ENCODE results near the gene REV3L. TPM values are rescaled to one million over a fixed set of nuclear protein-coding genes. Genes with fewer than 3 reads are reported as not detected.
A peak's percentile ranks its signal among the peaks of the same experiment; 100 is the strongest.

The REV3L gene
- total and polyA plus RNA-seq, 2 of the 13 experiments (the other 11 are each of a cell fraction or from before 2014, with no cell fraction given), result 12.8 to 31.3 TPM

- TF ChIP-seq FOXJ3 (CRISPR knock-in tag; IDR thresholded peaks at IDR 0.05; ENCODE audit: borderline replicate concordance) (no peak), ZNF280B (CRISPR knock-in tag; IDR thresholded peaks at IDR 0.05; ENCODE audit: borderline replicate concordance) (no peak), ASH2L (IDR thresholded peaks at IDR 0.05; ENCODE audit: insufficient read length, low read depth, low read length) (peak; percentile 42), MIXL1 (CRISPR knock-in tag; IDR thresholded peaks at IDR 0.05) (no peak), TOE1 (CRISPR knock-in tag; IDR thresholded peaks at IDR 0.05) (no peak), RCOR2 (CRISPR knock-in tag; IDR thresholded peaks at IDR 0.05) (no peak), SMAD3 (CRISPR knock-in tag; IDR thresholded peaks at IDR 0.05) (no peak), POGZ (CRISPR knock-in tag; IDR thresholded peaks at IDR 0.05) (peak; percentile 58; the same call in 1 of the 2 replicates), CHD2 (IDR thresholded peaks at IDR 0.05; ENCODE audit: low read depth, low read length) (no peak), ZNF337 (CRISPR knock-in tag; IDR thresholded peaks at IDR 0.05; ENCODE audit: borderline replicate concordance, low read depth) (no peak), IKZF5 (CRISPR knock-in tag; IDR thresholded peaks at IDR 0.05) (0 out of 2 replicates have a peak, but pooled peaks have one; percentile 47), ZNF777 (CRISPR knock-in tag; IDR thresholded peaks at IDR 0.05) (no peak), KAT8 (CRISPR knock-in tag; IDR thresholded peaks at IDR 0.05) (peak; percentile 40; the same call in 1 of the 2 replicates), ELF4 (CRISPR knock-in tag; IDR thresholded peaks at IDR 0.05; ENCODE audit: borderline replicate concordance) (no peak), ZSCAN5A (CRISPR knock-in tag; IDR thresholded peaks at IDR 0.05; ENCODE audit: borderline replicate concordance) (peak; percentile 47; the same call in 1 of the 2 replicates), ZNF234 (CRISPR knock-in tag; conservative IDR thresholded peaks at IDR 0.05) (no peak), WIZ (CRISPR knock-in tag; IDR thresholded peaks at IDR 0.05) (no peak), ZBTB34 (CRISPR knock-in tag; IDR thresholded peaks at IDR 0.05) (no peak), MIER2 (CRISPR knock-in tag; IDR thresholded peaks at IDR 0.05) (0 out of 2 replicates have a peak, but pooled peaks have one; percentile 25), RFXANK (CRISPR knock-in tag; IDR thresholded peaks at IDR 0.05) (no peak), HOMEZ (CRISPR knock-in tag; IDR thresholded peaks at IDR 0.05; ENCODE audit: low read depth) (peak; percentile 35; the same call in 1 of the 2 replicates), SRSF9 (IDR thresholded peaks at IDR 0.05; ENCODE audit: borderline replicate concordance, insufficient read depth, low read depth, low read length, poor library complexity, severe bottlenecking) (no peak), AGO1 (IDR thresholded peaks at IDR 0.05; ENCODE audit: low read depth, low read length, poor library complexity, severe bottlenecking) (no peak)
Measured at GRCh38 chr6:111427341-111428116, 55.5 kb downstream of the REV3L start (continued).

All from HepG2 (cell line).